GM23338 (cell line): ENCODE measurements around the gene IL19. TPM values are rescaled to one million over a fixed set of nuclear protein-coding genes. Genes with fewer than 3 reads are reported as not detected.

Experiments used
- ATAC-seq: fragments of 200-7000 bp; cut with Tn5 transposase; 3 replicates; pipeline ENCODE4 v1.9.1; 2020
- DNase-seq: peaks from one replicate; pipeline ENCODE4 v3.0.0-alpha.2; 2015; ENCODE audit warnings: low spot score
- H2AFZ ChIP-seq: fragments of 200-600 bp; sonication (generic); 2 replicates; pipeline ENCODE4 v1.8.0; 2016; ENCODE audit warnings: antibody characterized with exemption, mild to moderate bottlenecking, moderate library complexity
- H3F3A ChIP-seq: fragments of 200-600 bp; sonication (generic); replicated peaks from 2 replicates; pipeline ENCODE4 v1.8.0; 2017; ENCODE audit warnings: antibody characterized with exemption, mixed run types, low read depth
- H3K27ac ChIP-seq: fragments of 200-600 bp; sonication (generic); 2 replicates; pipeline ENCODE4 v1.6.1; 2016; ENCODE audit warnings: low read depth
- H3K27me3 ChIP-seq: fragments of 200-600 bp; sonication (generic); 2 replicates; pipeline ENCODE4 v1.8.0; 2016; ENCODE audit warnings: mild to moderate bottlenecking, mixed run types, moderate library complexity; ENCODE audit not compliant: insufficient read depth
- H3K36me3 ChIP-seq: fragments of 200-600 bp; sonication (generic); 2 replicates; pipeline ENCODE4 v1.8.0; 2016; ENCODE audit warnings: mild to moderate bottlenecking; ENCODE audit not compliant: insufficient read depth
- H3K4me1 ChIP-seq: fragments of 200-600 bp; sonication (generic); 2 replicates; pipeline ENCODE4 v1.8.0; 2016; ENCODE audit warnings: mild to moderate bottlenecking, moderate library complexity; ENCODE audit not compliant: insufficient read depth
- H3K4me2 ChIP-seq: fragments of 200-600 bp; sonication (generic); 2 replicates; pipeline ENCODE4 v1.7.1; 2017; ENCODE audit warnings: mixed run types
- H3K4me3 ChIP-seq: fragments of 200-600 bp; sonication (generic); 2 replicates; pipeline ENCODE4 v1.6.1; 2016; ENCODE audit warnings: mixed run types
- H3K79me2 ChIP-seq: fragments of 200-600 bp; sonication (generic); replicated peaks from 2 replicates; pipeline ENCODE4 v1.8.0; 2017; ENCODE audit warnings: mild to moderate bottlenecking; ENCODE audit not compliant: insufficient read depth
- H3K9me2 ChIP-seq: fragments of 200-600 bp; sonication (generic); 2 replicates; pipeline ENCODE4 v1.8.0; 2017; ENCODE audit not compliant: insufficient read depth
- H4K20me1 ChIP-seq: fragments of 200-600 bp; sonication (generic); replicated peaks from 2 replicates; pipeline ENCODE4 v1.8.0; 2017; ENCODE audit warnings: mild to moderate bottlenecking; ENCODE audit not compliant: insufficient read depth
- H3K27ac Mint-ChIP-seq: 2 replicates; pipeline ENCODE4 v1.8.0; 2020; ENCODE audit warnings: inconsistent platforms, mild to moderate bottlenecking, moderate library complexity, mixed read lengths
- H3K27me3 Mint-ChIP-seq: 3 replicates; pipeline ENCODE4 v1.8.0; 2022; ENCODE audit warnings: low read depth, mild to moderate bottlenecking, moderate library complexity, mixed read lengths, inconsistent platforms; ENCODE audit not compliant: insufficient read depth, poor library complexity
- H3K36me3 Mint-ChIP-seq: 3 replicates; pipeline ENCODE4 v1.8.0; 2021; ENCODE audit warnings: low read depth, mild to moderate bottlenecking, inconsistent platforms, moderate library complexity, mixed read lengths
- H3K4me1 Mint-ChIP-seq: 3 replicates; pipeline ENCODE4 v1.8.0; 2020; ENCODE audit warnings: mild to moderate bottlenecking, inconsistent platforms, mixed read lengths
- H3K4me3 Mint-ChIP-seq: 3 replicates; pipeline ENCODE4 v1.8.0; 2021; ENCODE audit warnings: moderate library complexity, mild to moderate bottlenecking, inconsistent platforms, mixed read lengths
- H3K9me3 Mint-ChIP-seq: 3 replicates; pipeline ENCODE4 v1.8.0; 2020; ENCODE audit warnings: moderate library complexity, mild to moderate bottlenecking, inconsistent platforms, mixed read lengths
- CREB1 ChIP-seq: fragments of 250-450 bp; sonication (Bioruptor Pico); IDR thresholded peaks from 2 replicates; pipeline ENCODE4 v1.5.0; 2020; ENCODE audit warnings: low read depth, mild to moderate bottlenecking, moderate library complexity
- EZH2 ChIP-seq: fragments of 200-600 bp; sonication (generic); IDR thresholded peaks from one replicate; pipeline ENCODE4 v1.8.0; 2017; ENCODE audit warnings: antibody characterized with exemption, mild to moderate bottlenecking, low read depth; ENCODE audit not compliant: unreplicated experiment
- EZH2phosphoT487 ChIP-seq: fragments of 200-600 bp; sonication (generic); IDR thresholded peaks from one replicate; pipeline ENCODE4 v1.8.1; 2018; ENCODE audit warnings: antibody characterized with exemption; ENCODE audit not compliant: unreplicated experiment
- NANOG ChIP-seq: IDR thresholded peaks from 2 replicates; pipeline ENCODE4 v1.6.1; 2016; ENCODE audit warnings: antibody characterized with exemption, borderline replicate concordance
- POLR2AphosphoS5 ChIP-seq: IDR thresholded peaks from 2 replicates; pipeline ENCODE4 v1.6.1; 2016; ENCODE audit warnings: antibody characterized with exemption, low read depth
- STAT1 ChIP-seq: IDR thresholded peaks from one replicate; pipeline ENCODE4 v1.6.1; 2016; ENCODE audit warnings: antibody characterized with exemption; ENCODE audit not compliant: unreplicated experiment
- ZNF114 ChIP-seq: fragments of 250-450 bp; sonication (Bioruptor Pico); IDR thresholded peaks from 2 replicates; pipeline ENCODE4 v1.5.0; 2020; ENCODE audit warnings: mild to moderate bottlenecking, moderate library complexity
- ZNF331 ChIP-seq: fragments of 250-450 bp; sonication (Bioruptor Pico); IDR thresholded peaks from 2 replicates; pipeline ENCODE4 v1.5.0; 2020; ENCODE audit warnings: low read depth, mild to moderate bottlenecking, moderate library complexity
- polyA plus RNA-seq: library from polyadenylated mRNA; unstranded; fragments of >200 nt; fragmentation: Nextera tagmentation; extraction: Ambion mirVana; gene quantifications from 2 replicates; pipeline ENCODE4 v1.2.1, GENCODE V29; 2016
- total RNA-seq: library from RNA; depleted of rRNA; stranded (reverse); fragments of >200 nt; shearing (Covaris generic); gene quantifications from 2 replicates; pipeline ENCODE4 v1.2.3, GENCODE V29; 2014
- TF ChIP-seq, protein P1 (sequence below): IDR thresholded peaks from 2 replicates; pipeline ENCODE4 v1.6.1; 2016; ENCODE audit warnings: antibody characterized with exemption
- TF ChIP-seq, protein P2 (sequence below): IDR thresholded peaks from one replicate; pipeline ENCODE4 v1.6.1; 2018; ENCODE audit warnings: antibody characterized with exemption; ENCODE audit not compliant: unreplicated experiment

IL19 gene
- total and polyA plus RNA-seq, 2 experiments from 2014 or later: not detected

DNA sequence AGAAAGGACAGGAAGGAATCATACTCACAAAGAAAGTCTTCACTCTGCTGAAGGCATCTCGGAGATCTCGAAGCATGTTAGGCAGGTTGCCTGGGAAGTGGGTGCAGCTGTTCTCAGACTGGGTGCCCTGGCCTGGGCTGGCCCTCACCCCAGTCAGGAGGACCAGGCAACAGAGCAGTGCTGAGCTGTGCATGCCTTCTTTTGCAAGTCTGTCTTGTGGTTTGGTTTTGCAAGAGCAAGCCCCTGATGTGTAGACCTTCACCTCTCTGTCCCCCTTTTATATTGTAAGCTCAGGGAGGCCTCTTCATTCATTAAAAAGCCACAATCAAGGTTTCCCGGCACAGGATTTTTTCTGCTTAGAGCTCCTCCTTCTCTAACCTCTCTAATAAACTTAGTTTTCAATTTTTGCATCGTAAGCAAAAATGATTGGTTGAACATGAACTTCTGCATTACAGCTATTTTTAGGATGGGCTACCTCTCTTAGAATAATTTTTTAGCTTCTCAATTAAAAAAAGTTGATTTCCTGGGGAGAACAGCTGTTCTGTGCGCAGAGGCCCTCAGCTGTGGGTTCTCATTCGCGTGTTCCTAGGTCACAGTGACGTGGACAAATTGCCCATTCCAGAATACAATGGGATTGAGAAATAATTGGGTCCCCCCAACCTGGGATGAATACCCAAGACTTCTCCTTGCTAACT, 1.8 kb downstream of the IL19 start, which contains the start of gene IL10:
IL10 (minus strand) TSS at position 252 of the 695 bp plus-strand sequence; CDS start at position 193, 59 bp downstream.
- H3K4me1 ChIP-seq: peaks cover 16% of the 10 kb centered on the region; the same call in 1 of the 2 replicates
- no peaks in the 10 kb centered on the region; the same call in 1 of the 2 replicates for H3K9me2 ChIP-seq
- H3F3A ChIP-seq: no peaks in the 10 kb centered on the region
- no peak within 1 kb of the TSS for H3K4me2 ChIP-seq
- H4K20me1 ChIP-seq: no peaks in the 10 kb centered on the region
- no peak within 1 kb of the TSS for H3K4me3 ChIP-seq
- no peaks in the 10 kb centered on the region for H3K79me2 ChIP-seq
- H3K4me1 Mint-ChIP-seq: peaks cover 28% of the 10 kb centered on the region
- H3K27me3 Mint-ChIP-seq: peaks cover 10% of the 10 kb centered on the region
- ATAC-seq (no peak), DNase-seq (no peak)
- no peak within 1 kb of the TSS for H3K27ac Mint-ChIP-seq
- no peaks in the 10 kb centered on the region for H3K36me3 ChIP-seq
- H3K4me3 Mint-ChIP-seq: no peak within 1 kb of the TSS
- H2AFZ ChIP-seq: peak within 1 kb of the TSS; percentile 43; the same call in 1 of the 2 replicates
- H3K27me3 ChIP-seq: no peaks in the 10 kb centered on the region
- H3K36me3 Mint-ChIP-seq: no peaks in the 10 kb centered on the region
- H3K9me3 Mint-ChIP-seq: no peaks in the 10 kb centered on the region
- no peak for TF ChIP-seq EZH2
- no peak for TF ChIP-seq STAT1
- TF ChIP-seq, protein P1, sequence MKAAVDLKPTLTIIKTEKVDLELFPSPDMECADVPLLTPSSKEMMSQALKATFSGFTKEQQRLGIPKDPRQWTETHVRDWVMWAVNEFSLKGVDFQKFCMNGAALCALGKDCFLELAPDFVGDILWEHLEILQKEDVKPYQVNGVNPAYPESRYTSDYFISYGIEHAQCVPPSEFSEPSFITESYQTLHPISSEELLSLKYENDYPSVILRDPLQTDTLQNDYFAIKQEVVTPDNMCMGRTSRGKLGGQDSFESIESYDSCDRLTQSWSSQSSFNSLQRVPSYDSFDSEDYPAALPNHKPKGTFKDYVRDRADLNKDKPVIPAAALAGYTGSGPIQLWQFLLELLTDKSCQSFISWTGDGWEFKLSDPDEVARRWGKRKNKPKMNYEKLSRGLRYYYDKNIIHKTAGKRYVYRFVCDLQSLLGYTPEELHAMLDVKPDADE: no peak
- no peak within 1 kb of the TSS for H3K27ac ChIP-seq

DNA sequence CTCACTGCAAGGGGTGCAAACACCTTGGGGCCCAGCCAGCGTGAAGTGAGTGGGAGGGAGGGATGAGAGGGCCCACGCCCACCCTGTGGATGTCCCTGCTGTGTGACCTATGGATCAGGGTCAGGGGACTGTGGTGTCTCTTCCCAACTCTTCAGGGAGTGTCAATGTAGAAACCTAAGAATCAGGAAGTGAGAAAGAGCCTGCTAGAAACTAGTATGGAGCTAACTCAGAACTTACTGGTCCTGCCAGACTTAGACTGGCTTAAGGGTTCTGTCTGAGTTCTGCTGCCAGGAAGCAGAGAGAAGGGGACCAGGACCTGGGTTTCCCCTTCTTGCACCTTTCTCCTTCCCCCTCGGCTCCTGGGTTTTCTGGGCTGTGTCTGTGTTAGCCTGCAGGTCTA, 3.5 kb downstream of the IL19 start:
- no peak for ATAC-seq
- no peaks in the 10 kb centered on the region for H3K36me3 Mint-ChIP-seq
- H3K9me2 ChIP-seq: no peaks in the 10 kb centered on the region; the same call in 1 of the 2 replicates
- H3K27me3 Mint-ChIP-seq: peaks cover 7% of the 10 kb centered on the region
- no peak overlapping the region for H3K27ac Mint-ChIP-seq
- DNase-seq: no peak
- no peak overlapping the region for H3K4me2 ChIP-seq
- H3K79me2 ChIP-seq: no peaks in the 10 kb centered on the region
- no peaks in the 10 kb centered on the region for H4K20me1 ChIP-seq
- TF ChIP-seq NANOG (no peak), EZH2phosphoT487 (no peak), ZNF114 (no peak), ZNF331 (no peak), EZH2 (no peak), POLR2AphosphoS5 (no peak), CREB1 (CRISPR knock-in tag) (no peak)
- TF ChIP-seq, protein P2, sequence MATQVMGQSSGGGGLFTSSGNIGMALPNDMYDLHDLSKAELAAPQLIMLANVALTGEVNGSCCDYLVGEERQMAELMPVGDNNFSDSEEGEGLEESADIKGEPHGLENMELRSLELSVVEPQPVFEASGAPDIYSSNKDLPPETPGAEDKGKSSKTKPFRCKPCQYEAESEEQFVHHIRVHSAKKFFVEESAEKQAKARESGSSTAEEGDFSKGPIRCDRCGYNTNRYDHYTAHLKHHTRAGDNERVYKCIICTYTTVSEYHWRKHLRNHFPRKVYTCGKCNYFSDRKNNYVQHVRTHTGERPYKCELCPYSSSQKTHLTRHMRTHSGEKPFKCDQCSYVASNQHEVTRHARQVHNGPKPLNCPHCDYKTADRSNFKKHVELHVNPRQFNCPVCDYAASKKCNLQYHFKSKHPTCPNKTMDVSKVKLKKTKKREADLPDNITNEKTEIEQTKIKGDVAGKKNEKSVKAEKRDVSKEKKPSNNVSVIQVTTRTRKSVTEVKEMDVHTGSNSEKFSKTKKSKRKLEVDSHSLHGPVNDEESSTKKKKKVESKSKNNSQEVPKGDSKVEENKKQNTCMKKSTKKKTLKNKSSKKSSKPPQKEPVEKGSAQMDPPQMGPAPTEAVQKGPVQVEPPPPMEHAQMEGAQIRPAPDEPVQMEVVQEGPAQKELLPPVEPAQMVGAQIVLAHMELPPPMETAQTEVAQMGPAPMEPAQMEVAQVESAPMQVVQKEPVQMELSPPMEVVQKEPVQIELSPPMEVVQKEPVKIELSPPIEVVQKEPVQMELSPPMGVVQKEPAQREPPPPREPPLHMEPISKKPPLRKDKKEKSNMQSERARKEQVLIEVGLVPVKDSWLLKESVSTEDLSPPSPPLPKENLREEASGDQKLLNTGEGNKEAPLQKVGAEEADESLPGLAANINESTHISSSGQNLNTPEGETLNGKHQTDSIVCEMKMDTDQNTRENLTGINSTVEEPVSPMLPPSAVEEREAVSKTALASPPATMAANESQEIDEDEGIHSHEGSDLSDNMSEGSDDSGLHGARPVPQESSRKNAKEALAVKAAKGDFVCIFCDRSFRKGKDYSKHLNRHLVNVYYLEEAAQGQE: no peak
- TF ChIP-seq, protein P1: no peak
- H3K4me3 Mint-ChIP-seq: no peak overlapping the region
- H3K27ac ChIP-seq: no peak overlapping the region
- H3K27me3 ChIP-seq: no peaks in the 10 kb centered on the region
- H3K36me3 ChIP-seq: no peaks in the 10 kb centered on the region
- 0 out of 2 replicates have a peak, but pooled peaks cover 8% of the 10 kb centered on the region for H3K4me1 ChIP-seq
- H2AFZ ChIP-seq: no peak overlapping the region
- H3K9me3 Mint-ChIP-seq: no peaks in the 10 kb centered on the region
- no peaks in the 10 kb centered on the region for H3F3A ChIP-seq
- H3K4me1 Mint-ChIP-seq: peaks cover 22% of the 10 kb centered on the region
- no peak overlapping the region for H3K4me3 ChIP-seq
